PC-3 (cell line): Measurements from ENCODE around the gene FLNB. TPM values are rescaled to one million over a fixed set of nuclear protein-coding genes. Genes with fewer than 3 reads are reported as not detected.
A peak's percentile ranks its signal among the peaks of the same experiment; 100 is the strongest.

Experiments
- ATAC-seq: fragments of 200-7000 bp; cut with Tn5 transposase; 2 replicates; pipeline ENCODE4 v1.9.1; 2020; ENCODE audit warnings: mild to moderate bottlenecking, moderate library complexity
- BruUV-seq: library from RNA; stranded (reverse); fragments of 400-500 nt; replicated peaks from 2 replicates; lab custom pipeline; 2021; lab: Mats Ljungman, UMichigan
- CTCF ChIA-PET: fragments of 300-600 bp; sonication (Branson Sonifier 250); formaldehyde crosslinking; loops from one replicate; lab custom pipeline; 2022; ENCODE audit warnings: antibody characterized with exemption; lab: Charles Lee
- POLR2A ChIA-PET: fragments of 300-600 bp; sonication (Branson Sonifier 250); formaldehyde crosslinking; loops from one replicate; lab custom pipeline; 2022; ENCODE audit warnings: antibody characterized with exemption; ENCODE audit not compliant: unreplicated experiment; lab: Charles Lee
- DNase-seq: peaks from one replicate; pipeline ENCODE4 v3.0.0-alpha.2; 2015
- H2AFZ ChIP-seq: fragments of 300-600 bp; sonication (generic); 2 replicates; pipeline ENCODE4 v1.6.0; 2016; ENCODE audit warnings: antibody characterized with exemption, low read length
- H3F3A ChIP-seq: fragments of 300-600 bp; sonication (generic); one replicate; pipeline ENCODE4 v1.6.0; 2017; ENCODE audit warnings: antibody characterized with exemption, low read length, control low read depth, mild to moderate bottlenecking; ENCODE audit not compliant: unreplicated experiment
- H3K27ac ChIP-seq: fragments of 300-600 bp; sonication (generic); 2 replicates; pipeline ENCODE4 v1.5.1; 2016; ENCODE audit warnings: mild to moderate bottlenecking, low read length
- H3K27me3 ChIP-seq: fragments of 300-600 bp; sonication (generic); 2 replicates; pipeline ENCODE4 v1.6.1; 2016; ENCODE audit warnings: low read length, mixed read lengths
- H3K36me3 ChIP-seq: fragments of 300-600 bp; sonication (generic); 2 replicates; pipeline ENCODE4 v1.6.1; 2016; ENCODE audit warnings: low read depth, mixed run types, low read length, mixed read lengths
- H3K4me1 ChIP-seq: fragments of 300-600 bp; sonication (generic); 2 replicates; pipeline ENCODE4 v1.5.1; 2016; ENCODE audit warnings: low read length; ENCODE audit not compliant: insufficient read depth
- H3K4me2 ChIP-seq: fragments of 300-600 bp; sonication (generic); 2 replicates; pipeline ENCODE4 v1.6.0; 2016; ENCODE audit warnings: low read length
- H3K4me3 ChIP-seq: fragments of 300-600 bp; sonication (generic); 2 replicates; pipeline ENCODE4 v1.5.1; 2016; ENCODE audit warnings: mild to moderate bottlenecking, low read length, mixed read lengths
- H3K79me2 ChIP-seq: fragments of 300-600 bp; sonication (generic); 2 replicates; pipeline ENCODE4 v1.6.1; 2017; ENCODE audit warnings: low read length, mixed read lengths
- H3K9ac ChIP-seq: fragments of 300-600 bp; sonication (generic); 2 replicates; pipeline ENCODE4 v1.6.0; 2016; ENCODE audit warnings: mild to moderate bottlenecking, low read length
- H3K9me2 ChIP-seq: fragments of 300-600 bp; sonication (generic); replicated peaks from 2 replicates; pipeline ENCODE4 v1.6.1; 2016; ENCODE audit warnings: mixed run types, low read length, mixed read lengths
- H3K9me3 ChIP-seq: fragments of 300-600 bp; sonication (generic); 2 replicates; pipeline ENCODE4 v1.6.1; 2016; ENCODE audit warnings: low read length, mixed read lengths
- H4K20me1 ChIP-seq: fragments of 300-600 bp; sonication (generic); 2 replicates; pipeline ENCODE4 v1.6.1; 2016; ENCODE audit warnings: low read length, mixed read lengths
- EZH2 ChIP-seq: fragments of 300-600 bp; sonication (generic); IDR thresholded peaks from one replicate; pipeline ENCODE4 v1.6.1; 2017; ENCODE audit warnings: antibody characterized with exemption, mild to moderate bottlenecking, low read length; ENCODE audit not compliant: unreplicated experiment
- EZH2phosphoT487 ChIP-seq: fragments of 300-600 bp; sonication (generic); IDR thresholded peaks from 2 replicates; pipeline ENCODE4 v1.6.1; 2018; ENCODE audit warnings: mild to moderate bottlenecking, antibody characterized with exemption, low read length, borderline replicate concordance
- intact Hi-C: fragments of 100-400 bp; cut with micrococcal nuclease; formaldehyde crosslinking; loops from 2 replicates; pipeline ENCODE4 v1.9.0; 2023
- total RNA-seq: library from RNA; depleted of rRNA; stranded (reverse); fragments of >200 nt; gene quantifications from 2 replicates; pipeline ENCODE4 v1.2.3, GENCODE V29; 2014
- TF ChIP-seq, protein P1 (sequence below): fragments of 300-600 bp; sonication (generic); conservative IDR thresholded peaks from 2 replicates; pipeline ENCODE4 v1.5.1; 2017; ENCODE audit warnings: antibody characterized with exemption, low read depth, mild to moderate bottlenecking, low read length

FLNB gene
- total RNA-seq, 1 experiment from 2014 or later = 505 TPM

DNA sequence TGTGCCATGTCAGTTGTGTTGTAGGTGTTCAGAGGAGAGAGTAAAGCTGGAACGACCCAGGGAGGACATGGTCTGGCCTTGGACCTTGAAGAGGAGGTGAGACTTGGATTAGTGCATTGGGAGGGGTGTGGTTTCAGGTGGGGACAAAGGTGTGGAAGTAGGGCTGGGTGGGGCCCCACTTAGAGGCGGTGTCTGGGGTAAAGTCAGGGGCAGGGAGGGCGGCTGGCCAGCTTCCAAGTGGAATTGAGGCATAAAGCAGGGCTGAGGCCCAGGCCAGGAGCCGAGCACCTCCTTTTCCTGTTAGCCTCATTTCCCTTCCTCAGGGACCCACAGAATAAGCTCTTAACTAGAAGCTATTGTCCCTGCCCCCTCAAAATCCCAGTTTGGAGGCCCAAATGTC, 36.2 kb upstream of the FLNB start:
- no peaks in the 10 kb centered on the region for H3K36me3 ChIP-seq
- H3K27me3 ChIP-seq = no peaks in the 10 kb centered on the region
- DNase-seq (peak; percentile 67), ATAC-seq (peak; percentile 0)
- no peaks in the 10 kb centered on the region for H3K9me3 ChIP-seq
- intact Hi-C loops = loop anchor here (1.0 to 10.0 kb wide), 3 partner anchors 27 to 193 kb away; partner anchors contain the start of gene FLNB
- ChIA-PET CTCF (interaction anchor here (0.7 to 2.2 kb wide), 4 partner anchors 10 to 36 kb away, joined by 3 to 6 read pairs (median 4); partner anchors contain the start of gene FLNB), POLR2A (interaction anchor here (0.6 to 1.4 kb wide), 4 partner anchors 27 to 712 kb away, joined by 3 to 9 read pairs (median 4); no protein-coding TSS in a partner anchor)
- peak overlapping the region; percentile 41; the same call in 1 of the 2 replicates for H3K4me3 ChIP-seq
- no peaks in the 10 kb centered on the region for H4K20me1 ChIP-seq
- peaks cover 71% of the 10 kb centered on the region for H3K4me1 ChIP-seq
- H3K27ac ChIP-seq = peak overlapping the region; percentile 95
- peak overlapping the region; percentile 36 for H2AFZ ChIP-seq
- no peaks in the 10 kb centered on the region for H3K9me2 ChIP-seq
- BruUV-seq = no TSS peak
- TF ChIP-seq EZH2phosphoT487 (no peak), EZH2 (no peak)
- TF ChIP-seq, protein P1, sequence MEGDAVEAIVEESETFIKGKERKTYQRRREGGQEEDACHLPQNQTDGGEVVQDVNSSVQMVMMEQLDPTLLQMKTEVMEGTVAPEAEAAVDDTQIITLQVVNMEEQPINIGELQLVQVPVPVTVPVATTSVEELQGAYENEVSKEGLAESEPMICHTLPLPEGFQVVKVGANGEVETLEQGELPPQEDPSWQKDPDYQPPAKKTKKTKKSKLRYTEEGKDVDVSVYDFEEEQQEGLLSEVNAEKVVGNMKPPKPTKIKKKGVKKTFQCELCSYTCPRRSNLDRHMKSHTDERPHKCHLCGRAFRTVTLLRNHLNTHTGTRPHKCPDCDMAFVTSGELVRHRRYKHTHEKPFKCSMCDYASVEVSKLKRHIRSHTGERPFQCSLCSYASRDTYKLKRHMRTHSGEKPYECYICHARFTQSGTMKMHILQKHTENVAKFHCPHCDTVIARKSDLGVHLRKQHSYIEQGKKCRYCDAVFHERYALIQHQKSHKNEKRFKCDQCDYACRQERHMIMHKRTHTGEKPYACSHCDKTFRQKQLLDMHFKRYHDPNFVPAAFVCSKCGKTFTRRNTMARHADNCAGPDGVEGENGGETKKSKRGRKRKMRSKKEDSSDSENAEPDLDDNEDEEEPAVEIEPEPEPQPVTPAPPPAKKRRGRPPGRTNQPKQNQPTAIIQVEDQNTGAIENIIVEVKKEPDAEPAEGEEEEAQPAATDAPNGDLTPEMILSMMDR = no peak
- H3K9ac ChIP-seq = peak overlapping the region; percentile 57
- H3K4me2 ChIP-seq = peak overlapping the region; percentile 80
- H3F3A ChIP-seq = peaks cover 16% of the 10 kb centered on the region
- H3K79me2 ChIP-seq = peaks cover 31% of the 10 kb centered on the region

DNA sequence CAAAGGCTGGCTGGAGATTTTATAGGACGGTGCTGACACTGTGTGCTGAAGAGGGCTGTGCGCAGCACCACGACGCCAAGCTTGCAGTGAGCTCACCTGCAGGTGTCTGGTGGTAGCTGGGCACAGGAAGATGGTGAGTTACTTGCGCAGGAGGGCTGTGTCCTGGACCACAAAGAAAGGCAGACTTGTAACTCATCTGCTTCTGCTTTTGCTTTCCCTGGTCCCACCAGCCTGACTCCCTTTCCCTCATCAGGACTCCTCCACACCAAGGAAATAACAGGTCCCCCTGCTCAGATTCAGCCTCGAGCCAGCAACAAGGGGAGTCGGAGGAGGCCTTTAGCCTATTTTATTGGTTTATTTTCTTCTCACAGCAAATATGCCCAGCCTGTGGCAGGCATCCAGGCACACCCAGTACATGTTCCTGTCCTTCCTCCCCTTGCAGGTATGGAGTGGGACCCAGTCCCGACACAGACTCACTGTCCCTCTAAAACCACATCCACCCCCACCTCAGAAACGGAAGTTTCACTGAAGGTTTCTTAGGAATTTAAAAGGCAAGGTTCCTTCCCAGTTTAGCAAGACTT, 35.6 kb upstream of the FLNB start:
- TF ChIP-seq EZH2 (no peak), EZH2phosphoT487 (no peak)
- TF ChIP-seq, protein P1 = no peak
- intact Hi-C loops = loop anchor here (1.0 to 10.0 kb wide), 3 partner anchors 27 to 192 kb away; partner anchors contain the start of gene FLNB
- Histone ChIP-seq H3K27ac (peak overlapping the region; percentile 95), H3F3A (peaks cover 16% of the 10 kb centered on the region), H3K4me3 (peak overlapping the region; percentile 41), H2AFZ (peak overlapping the region; percentile 42), H3K9me2 (no peaks in the 10 kb centered on the region), H3K27me3 (no peaks in the 10 kb centered on the region), H4K20me1 (no peaks in the 10 kb centered on the region), H3K4me1 (peaks cover 77% of the 10 kb centered on the region), H3K9ac (peak overlapping the region; percentile 57), H3K36me3 (no peaks in the 10 kb centered on the region), H3K79me2 (peaks cover 33% of the 10 kb centered on the region), H3K9me3 (no peaks in the 10 kb centered on the region), H3K4me2 (peak overlapping the region; percentile 80)
- CTCF ChIA-PET = interaction anchor here (0.7 to 2.2 kb wide), 4 partner anchors 10 to 35 kb away, joined by 3 to 6 read pairs (median 4); partner anchors contain the start of gene FLNB
- POLR2A ChIA-PET = interaction anchor here (0.5 to 1.4 kb wide), 6 partner anchors 23 to 713 kb away, joined by 3 to 13 read pairs (median 6); no protein-coding TSS in a partner anchor
- DNase-seq = peak; percentile 97
- peak; percentile 51 for ATAC-seq
- no TSS peak for BruUV-seq
